HepG2 (cell line): ENCODE measurements around the gene FUT6. TPM values are rescaled to one million over a fixed set of nuclear protein-coding genes. Genes with fewer than 3 reads are reported as not detected.

Experiments used
- CBFB ChIP-seq: sonication (generic); formaldehyde crosslinking; IDR thresholded peaks from 2 replicates; pipeline ENCODE4 v1.4.0; 2020; ENCODE audit warnings: missing genetic modification reagents
- DRAP1 ChIP-seq: IDR thresholded peaks from 2 replicates; pipeline ENCODE4 v1.6.1; 2016; ENCODE audit warnings: missing genetic modification reagents, missing compliant biosample characterization
- FOXM1 ChIP-seq: sonication (generic); formaldehyde crosslinking; IDR thresholded peaks from 2 replicates; pipeline ENCODE4 v1.5.0; 2020; ENCODE audit warnings: missing genetic modification reagents
- HNRNPLL ChIP-seq: fragments of 200-400 bp; formaldehyde crosslinking; IDR thresholded peaks from 2 replicates; pipeline ENCODE4 v1.6.1; 2017; ENCODE audit warnings: mild to moderate bottlenecking, low read depth, low read length; ENCODE audit not compliant: poor library complexity, severe bottlenecking
- JUNB ChIP-seq: sonication (generic); formaldehyde crosslinking; IDR thresholded peaks from 2 replicates; pipeline ENCODE4 v1.8.0; 2022; ENCODE audit warnings: missing genetic modification reagents, mild to moderate bottlenecking, borderline replicate concordance
- KDM1A ChIP-seq: IDR thresholded peaks from 2 replicates; pipeline ENCODE4 v1.6.1; 2016; ENCODE audit warnings: missing compliant biosample characterization
- MAF1 ChIP-seq: sonication (generic); formaldehyde crosslinking; IDR thresholded peaks from 2 replicates; pipeline ENCODE4 v1.5.0; 2020; ENCODE audit warnings: missing genetic modification reagents, borderline replicate concordance
- MAFG ChIP-seq: sonication (generic); formaldehyde crosslinking; IDR thresholded peaks from 2 replicates; pipeline ENCODE4 v1.5.1; 2020; ENCODE audit warnings: mild to moderate bottlenecking, missing genetic modification reagents
- NBN ChIP-seq: fragments of 450-650 bp; conservative IDR thresholded peaks from 2 replicates; pipeline ENCODE4 v1.6.1; 2017
- PHF21A ChIP-seq: sonication (generic); formaldehyde crosslinking; IDR thresholded peaks from 2 replicates; pipeline ENCODE4 v1.5.0; 2020; ENCODE audit warnings: mild to moderate bottlenecking, missing genetic modification reagents
- PRDM10 ChIP-seq: sonication (generic); formaldehyde crosslinking; IDR thresholded peaks from 2 replicates; pipeline ENCODE4 v1.4.0; 2020; ENCODE audit warnings: low read depth, missing genetic modification reagents
- SMAD3 ChIP-seq: sonication (generic); formaldehyde crosslinking; IDR thresholded peaks from 2 replicates; pipeline ENCODE4 v1.4.0; 2020; ENCODE audit warnings: missing genetic modification reagents
- SNRNP70 ChIP-seq: fragments of 200-400 bp; formaldehyde crosslinking; IDR thresholded peaks from 2 replicates; pipeline ENCODE4 v1.6.1; 2017; ENCODE audit warnings: mild to moderate bottlenecking, low read depth, low read length, moderate library complexity
- TGIF2 ChIP-seq: IDR thresholded peaks from 2 replicates; pipeline ENCODE4 v1.6.1; 2016; ENCODE audit warnings: control low read depth, missing compliant biosample characterization
- U2AF2 ChIP-seq: fragments of 200-400 bp; formaldehyde crosslinking; IDR thresholded peaks from 2 replicates; pipeline ENCODE4 v1.6.1; 2017; ENCODE audit warnings: low read depth, mild to moderate bottlenecking, low read length
- ZNF337 ChIP-seq: sonication (generic); formaldehyde crosslinking; IDR thresholded peaks from 2 replicates; pipeline ENCODE4 v1.5.1; 2020; ENCODE audit warnings: missing genetic modification reagents, low read depth, mild to moderate bottlenecking, borderline replicate concordance
- ZNF605 ChIP-seq: sonication (generic); formaldehyde crosslinking; IDR thresholded peaks from 2 replicates; pipeline ENCODE4 v1.8.0; 2022; ENCODE audit warnings: mild to moderate bottlenecking, missing genetic modification reagents
- ZNF629 ChIP-seq: sonication (generic); formaldehyde crosslinking; conservative IDR thresholded peaks from 2 replicates; pipeline ENCODE4 v1.5.0; 2020; ENCODE audit warnings: missing genetic modification reagents
- ZSCAN9 ChIP-seq: IDR thresholded peaks from 2 replicates; pipeline ENCODE4 v1.6.1; 2016; ENCODE audit warnings: borderline replicate concordance
- polyA plus RNA-seq, 8 experiments: library from polyadenylated mRNA; depleted of rRNA in 3 of 8; stranded (reverse) in 7 of 8; unstranded in 1 of 8; fragments of >200 nt; fragmentation: Illumina TruSeq in 4 of 8; extraction: Trizol in 4 of 8; gene quantifications; 2 replicates each; pipeline versions ENCODE4 v1.2.1 to v1.2.3, GENCODE V29; 2011 to 2016; ENCODE audit warnings: low read depth in 4 of 8, missing spikeins in 1 of 8, mixed read lengths in 1 of 8; ENCODE audit not compliant: insufficient read depth in 1 of 8
- total RNA-seq, 5 experiments: library from RNA; depleted of rRNA; stranded (reverse); fragments of >200 nt; fragmentation: Illumina TruSeq; extraction: Trizol; gene quantifications; 2 replicates each; pipeline ENCODE4 v1.2.3, GENCODE V29; 2016; ENCODE audit warnings: low read depth in 1 of 5
- TF ChIP-seq, protein P1 (sequence below): sonication (generic); formaldehyde crosslinking; IDR thresholded peaks from 2 replicates; pipeline ENCODE4 v1.5.1; 2020; ENCODE audit warnings: missing genetic modification reagents, mild to moderate bottlenecking, borderline replicate concordance
- TF ChIP-seq, protein P2 (sequence below): sonication (generic); formaldehyde crosslinking; conservative IDR thresholded peaks from 2 replicates; pipeline ENCODE4 v1.8.0; 2022; ENCODE audit warnings: low read depth, missing genetic modification reagents
- TF ChIP-seq, protein P3 (sequence below): sonication (generic); formaldehyde crosslinking; IDR thresholded peaks from 2 replicates; pipeline ENCODE4 v1.8.0; 2022; ENCODE audit warnings: mild to moderate bottlenecking, missing genetic modification reagents; ENCODE audit not compliant: insufficient replicate concordance

The FUT6 gene
- total and polyA plus RNA-seq, 2 of the 13 experiments (the other 11 are each of a cell fraction or from before 2014, with no cell fraction given): 8.2 to 27.7 TPM

DNA sequence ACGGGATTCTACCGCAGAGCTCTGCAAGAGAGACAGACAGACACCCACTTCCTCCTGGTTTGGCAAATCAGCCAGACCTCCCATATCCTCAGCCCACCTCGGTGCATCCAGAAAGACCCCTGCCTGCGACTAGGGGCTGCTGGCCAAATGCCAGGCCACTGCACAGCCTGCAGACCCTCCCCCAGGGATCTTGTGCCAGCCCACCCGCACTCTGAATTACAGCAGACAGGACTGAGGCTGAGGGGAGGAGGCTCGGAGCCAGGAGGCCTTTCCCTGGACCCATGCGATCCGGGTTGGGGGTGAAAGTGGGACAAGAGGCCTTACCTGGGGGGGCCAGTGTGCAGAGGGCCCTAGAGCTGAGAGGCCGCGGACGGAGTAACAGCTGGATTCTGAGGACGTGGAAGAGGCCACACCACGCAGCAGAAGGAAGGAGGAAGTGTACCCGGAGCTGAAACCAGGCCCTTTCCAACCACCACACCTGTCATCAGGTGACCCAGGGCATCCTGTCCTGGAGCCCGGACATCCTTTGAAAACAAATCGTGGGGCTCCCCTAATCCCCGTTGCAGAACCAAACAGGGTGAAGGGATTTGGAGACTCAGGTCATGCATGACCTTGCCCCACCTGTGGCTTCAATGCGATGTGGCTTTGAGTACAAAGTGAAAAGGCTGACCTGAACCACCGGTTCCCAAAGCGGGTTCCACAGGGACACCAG, 993 bp downstream of the FUT6 start (continued):
- TF ChIP-seq PRDM10 (CRISPR knock-in tag): no peak
- no peak for TF ChIP-seq PHF21A (CRISPR knock-in tag)
- no peak for TF ChIP-seq TGIF2
- TF ChIP-seq DRAP1: no peak
- no peak for TF ChIP-seq ZNF629
- no peak for TF ChIP-seq CBFB (CRISPR knock-in tag)
- TF ChIP-seq, protein P1, sequence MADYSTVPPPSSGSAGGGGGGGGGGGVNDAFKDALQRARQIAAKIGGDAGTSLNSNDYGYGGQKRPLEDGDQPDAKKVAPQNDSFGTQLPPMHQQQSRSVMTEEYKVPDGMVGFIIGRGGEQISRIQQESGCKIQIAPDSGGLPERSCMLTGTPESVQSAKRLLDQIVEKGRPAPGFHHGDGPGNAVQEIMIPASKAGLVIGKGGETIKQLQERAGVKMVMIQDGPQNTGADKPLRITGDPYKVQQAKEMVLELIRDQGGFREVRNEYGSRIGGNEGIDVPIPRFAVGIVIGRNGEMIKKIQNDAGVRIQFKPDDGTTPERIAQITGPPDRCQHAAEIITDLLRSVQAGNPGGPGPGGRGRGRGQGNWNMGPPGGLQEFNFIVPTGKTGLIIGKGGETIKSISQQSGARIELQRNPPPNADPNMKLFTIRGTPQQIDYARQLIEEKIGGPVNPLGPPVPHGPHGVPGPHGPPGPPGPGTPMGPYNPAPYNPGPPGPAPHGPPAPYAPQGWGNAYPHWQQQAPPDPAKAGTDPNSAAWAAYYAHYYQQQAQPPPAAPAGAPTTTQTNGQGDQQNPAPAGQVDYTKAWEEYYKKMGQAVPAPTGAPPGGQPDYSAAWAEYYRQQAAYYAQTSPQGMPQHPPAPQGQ: no peak
- no peak for TF ChIP-seq SNRNP70
- no peak for TF ChIP-seq SMAD3 (CRISPR knock-in tag)
- TF ChIP-seq KDM1A: no peak
- no peak for TF ChIP-seq FOXM1 (CRISPR knock-in tag)
- TF ChIP-seq, protein P2, sequence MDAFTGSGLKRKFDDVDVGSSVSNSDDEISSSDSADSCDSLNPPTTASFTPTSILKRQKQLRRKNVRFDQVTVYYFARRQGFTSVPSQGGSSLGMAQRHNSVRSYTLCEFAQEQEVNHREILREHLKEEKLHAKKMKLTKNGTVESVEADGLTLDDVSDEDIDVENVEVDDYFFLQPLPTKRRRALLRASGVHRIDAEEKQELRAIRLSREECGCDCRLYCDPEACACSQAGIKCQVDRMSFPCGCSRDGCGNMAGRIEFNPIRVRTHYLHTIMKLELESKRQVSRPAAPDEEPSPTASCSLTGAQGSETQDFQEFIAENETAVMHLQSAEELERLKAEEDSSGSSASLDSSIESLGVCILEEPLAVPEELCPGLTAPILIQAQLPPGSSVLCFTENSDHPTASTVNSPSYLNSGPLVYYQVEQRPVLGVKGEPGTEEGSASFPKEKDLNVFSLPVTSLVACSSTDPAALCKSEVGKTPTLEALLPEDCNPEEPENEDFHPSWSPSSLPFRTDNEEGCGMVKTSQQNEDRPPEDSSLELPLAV (CRISPR knock-in tag): no peak
- no peak for TF ChIP-seq HNRNPLL
- TF ChIP-seq JUNB (CRISPR knock-in tag): no peak
- no peak for TF ChIP-seq MAFG (CRISPR knock-in tag)
- TF ChIP-seq ZNF605 (CRISPR knock-in tag): peak; percentile 30; the same call in 1 of the 2 replicates
- no peak for TF ChIP-seq ZSCAN9
- no peak for TF ChIP-seq NBN
- no peak for TF ChIP-seq ZNF337 (CRISPR knock-in tag)
- TF ChIP-seq MAF1 (CRISPR knock-in tag): no peak
- no peak for TF ChIP-seq U2AF2
- TF ChIP-seq, protein P3, sequence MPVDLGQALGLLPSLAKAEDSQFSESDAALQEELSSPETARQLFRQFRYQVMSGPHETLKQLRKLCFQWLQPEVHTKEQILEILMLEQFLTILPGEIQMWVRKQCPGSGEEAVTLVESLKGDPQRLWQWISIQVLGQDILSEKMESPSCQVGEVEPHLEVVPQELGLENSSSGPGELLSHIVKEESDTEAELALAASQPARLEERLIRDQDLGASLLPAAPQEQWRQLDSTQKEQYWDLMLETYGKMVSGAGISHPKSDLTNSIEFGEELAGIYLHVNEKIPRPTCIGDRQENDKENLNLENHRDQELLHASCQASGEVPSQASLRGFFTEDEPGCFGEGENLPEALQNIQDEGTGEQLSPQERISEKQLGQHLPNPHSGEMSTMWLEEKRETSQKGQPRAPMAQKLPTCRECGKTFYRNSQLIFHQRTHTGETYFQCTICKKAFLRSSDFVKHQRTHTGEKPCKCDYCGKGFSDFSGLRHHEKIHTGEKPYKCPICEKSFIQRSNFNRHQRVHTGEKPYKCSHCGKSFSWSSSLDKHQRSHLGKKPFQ (CRISPR knock-in tag): no peak
